ENCODE results near the gene GLI1. TPM values are rescaled to one million over a fixed set of nuclear protein-coding genes. Genes with fewer than 3 reads are reported as not detected.

Gene GLI1
- total and polyA plus RNA-seq, 2 experiments from 2014 or later = 0.79 to 7.3 TPM

DNA sequence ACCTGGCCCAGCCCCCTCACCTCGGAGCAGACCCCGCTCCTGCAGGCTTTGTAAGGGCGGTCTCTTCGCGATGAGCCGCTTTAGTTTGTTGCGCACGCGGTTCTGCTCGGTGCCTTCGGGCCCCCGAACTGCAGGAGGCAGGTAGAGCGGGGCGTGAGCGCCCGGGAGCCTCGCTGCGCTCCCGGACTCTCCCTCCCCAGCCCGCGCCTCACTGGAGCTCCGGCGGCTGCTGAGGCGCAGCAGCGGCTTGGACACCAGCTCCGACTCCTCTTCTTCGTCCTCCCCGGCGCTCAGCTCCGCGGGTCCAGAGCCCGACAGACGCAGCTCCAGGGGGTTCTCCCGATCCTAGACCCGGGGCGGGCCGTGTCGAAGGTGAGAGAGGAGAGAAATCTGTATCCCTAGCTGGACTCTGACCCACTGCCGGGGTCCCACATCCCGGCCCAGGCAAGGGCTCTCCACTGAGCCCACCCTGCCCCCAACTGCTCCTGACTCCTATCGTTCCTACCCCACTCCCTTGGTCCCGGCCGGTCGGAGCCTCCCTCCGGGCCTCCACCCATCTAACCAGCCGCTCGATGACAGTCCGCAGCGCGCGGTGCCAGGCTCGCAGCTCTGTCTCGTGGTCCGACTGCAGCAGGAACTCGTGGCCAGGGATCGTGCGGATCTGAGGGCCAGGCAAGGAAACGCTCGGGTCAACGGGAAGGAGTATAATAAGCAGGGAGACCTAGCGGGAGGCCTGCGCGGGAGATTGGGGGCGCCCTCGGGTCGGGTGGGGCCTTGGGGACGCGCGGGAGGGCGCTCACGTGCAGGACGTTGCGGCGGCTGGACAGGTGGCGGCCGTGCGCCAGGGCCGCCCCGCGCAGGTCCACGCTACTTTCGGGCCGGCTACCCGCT lies 15.9 kb downstream of the GLI1 start:
- H3K27ac ChIP-seq = no peak overlapping the region
- H3K4me3 ChIP-seq = peak overlapping the region; percentile 20
- H3K9me3 ChIP-seq (ENCODE audit: low read depth) = no peaks in the 10 kb centered on the region
- no peaks in the 10 kb centered on the region for H3K36me3 ChIP-seq
- H3K27me3 ChIP-seq = peaks cover 79% of the 10 kb centered on the region
- peak; percentile 41 to 45 for DNase-seq (ENCODE audit: low read depth in 1 of 2, low spot score in 1 of 2)
- H3K4me1 ChIP-seq (ENCODE audit: low read depth) = no peaks in the 10 kb centered on the region
- TF ChIP-seq, protein P1, sequence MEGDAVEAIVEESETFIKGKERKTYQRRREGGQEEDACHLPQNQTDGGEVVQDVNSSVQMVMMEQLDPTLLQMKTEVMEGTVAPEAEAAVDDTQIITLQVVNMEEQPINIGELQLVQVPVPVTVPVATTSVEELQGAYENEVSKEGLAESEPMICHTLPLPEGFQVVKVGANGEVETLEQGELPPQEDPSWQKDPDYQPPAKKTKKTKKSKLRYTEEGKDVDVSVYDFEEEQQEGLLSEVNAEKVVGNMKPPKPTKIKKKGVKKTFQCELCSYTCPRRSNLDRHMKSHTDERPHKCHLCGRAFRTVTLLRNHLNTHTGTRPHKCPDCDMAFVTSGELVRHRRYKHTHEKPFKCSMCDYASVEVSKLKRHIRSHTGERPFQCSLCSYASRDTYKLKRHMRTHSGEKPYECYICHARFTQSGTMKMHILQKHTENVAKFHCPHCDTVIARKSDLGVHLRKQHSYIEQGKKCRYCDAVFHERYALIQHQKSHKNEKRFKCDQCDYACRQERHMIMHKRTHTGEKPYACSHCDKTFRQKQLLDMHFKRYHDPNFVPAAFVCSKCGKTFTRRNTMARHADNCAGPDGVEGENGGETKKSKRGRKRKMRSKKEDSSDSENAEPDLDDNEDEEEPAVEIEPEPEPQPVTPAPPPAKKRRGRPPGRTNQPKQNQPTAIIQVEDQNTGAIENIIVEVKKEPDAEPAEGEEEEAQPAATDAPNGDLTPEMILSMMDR (IDR thresholded peaks at IDR 0.05; ENCODE audit: low read depth, low read length) = no peak

DNA sequence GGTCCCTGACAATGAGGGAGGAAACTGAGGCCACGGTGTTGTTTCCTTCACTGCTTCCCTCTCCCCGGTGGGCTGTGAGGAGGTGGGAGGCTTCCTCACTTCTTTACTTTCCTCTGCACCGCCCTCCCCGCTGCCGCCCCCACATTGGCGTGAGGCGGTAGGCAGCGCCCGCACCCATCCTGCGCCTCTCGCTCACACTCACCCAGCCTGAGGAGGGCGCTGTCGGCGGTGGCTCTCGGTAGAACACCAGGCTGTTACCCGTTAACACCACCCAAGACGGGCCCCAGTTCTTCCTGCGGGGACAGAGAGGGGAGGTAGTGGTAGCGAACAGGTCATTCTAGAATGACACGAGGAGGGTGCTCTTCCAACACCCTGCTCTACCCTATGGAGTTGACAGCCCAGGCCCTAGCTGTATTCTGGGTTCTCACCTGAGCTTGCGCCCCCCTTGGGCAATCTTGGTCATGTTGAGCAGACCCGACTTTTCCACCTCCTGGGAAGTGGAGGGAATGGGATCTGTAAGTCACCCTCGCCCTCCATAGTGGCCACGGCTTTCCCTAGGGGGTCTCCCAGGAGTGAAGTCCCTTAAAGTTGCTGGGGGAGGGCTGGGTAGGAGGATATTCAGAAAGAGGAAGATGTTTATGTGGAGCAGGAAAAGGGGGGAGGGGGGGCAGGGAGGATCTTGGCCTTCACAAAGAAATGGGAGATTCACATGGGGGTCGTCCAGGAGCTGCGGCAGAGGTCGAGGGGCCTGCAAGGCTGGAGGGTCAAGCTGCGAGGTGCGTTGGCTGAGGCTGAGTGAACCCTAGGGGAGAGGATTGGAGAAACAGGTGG lies 16.8 kb downstream of the GLI1 start:
- Histone ChIP-seq H3K4me3 (peak overlapping the region; percentile 20), H3K4me1 (ENCODE audit: low read depth) (no peaks in the 10 kb centered on the region), H3K9me3 (ENCODE audit: low read depth) (no peaks in the 10 kb centered on the region), H3K36me3 (no peaks in the 10 kb centered on the region), H3K27ac (no peak overlapping the region), H3K27me3 (peaks cover 82% of the 10 kb centered on the region)
- no peak for DNase-seq (ENCODE audit: low read depth in 1 of 2, low spot score in 1 of 2)
- TF ChIP-seq, protein P1 (IDR thresholded peaks at IDR 0.05; ENCODE audit: low read depth, low read length) = peak; percentile 16

DNA sequence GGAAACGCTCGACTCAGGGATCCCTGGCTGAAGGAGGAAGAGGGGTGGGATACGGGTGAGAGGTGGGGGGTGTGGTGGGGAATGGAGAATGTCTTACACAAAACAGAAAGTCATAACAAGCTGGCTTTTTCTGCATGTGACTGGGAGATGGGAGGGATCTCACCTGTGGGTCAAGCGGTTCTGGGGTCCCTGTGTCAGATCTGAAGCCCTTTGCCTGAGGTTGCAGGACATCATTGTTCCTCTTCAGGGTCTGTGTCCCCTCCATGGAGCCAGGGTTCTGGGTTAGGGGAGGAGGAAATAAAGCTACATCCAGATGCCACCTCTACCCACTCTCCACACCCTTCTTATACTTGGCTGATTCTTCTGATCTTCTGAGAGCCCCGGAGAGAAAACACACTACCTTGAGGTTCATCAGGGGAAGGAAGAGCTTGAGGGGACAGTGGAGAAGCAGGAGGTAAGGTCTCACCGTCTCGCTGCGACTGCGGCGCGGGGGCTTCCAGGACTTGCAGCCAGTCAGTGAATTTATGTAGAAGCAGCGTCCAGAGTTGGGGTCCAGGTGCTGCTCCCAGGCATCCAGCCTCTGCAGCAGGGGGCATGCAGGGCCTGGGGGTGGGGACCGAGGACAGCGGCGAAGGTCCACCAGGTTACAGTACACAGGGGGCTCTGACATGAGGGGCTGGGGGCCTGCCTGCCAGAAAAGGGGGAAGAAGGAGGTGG lies 17.6 kb downstream of the GLI1 start:
- TF ChIP-seq, protein P1 (IDR thresholded peaks at IDR 0.05; ENCODE audit: low read depth, low read length) = no peak
- Histone ChIP-seq H3K36me3 (no peaks in the 10 kb centered on the region), H3K9me3 (ENCODE audit: low read depth) (no peaks in the 10 kb centered on the region), H3K27me3 (peaks cover 76% of the 10 kb centered on the region), H3K4me1 (ENCODE audit: low read depth) (no peaks in the 10 kb centered on the region), H3K27ac (no peak overlapping the region), H3K4me3 (no peak overlapping the region)
- DNase-seq (ENCODE audit: low read depth in 1 of 2, low spot score in 1 of 2) = no peak

DNA sequence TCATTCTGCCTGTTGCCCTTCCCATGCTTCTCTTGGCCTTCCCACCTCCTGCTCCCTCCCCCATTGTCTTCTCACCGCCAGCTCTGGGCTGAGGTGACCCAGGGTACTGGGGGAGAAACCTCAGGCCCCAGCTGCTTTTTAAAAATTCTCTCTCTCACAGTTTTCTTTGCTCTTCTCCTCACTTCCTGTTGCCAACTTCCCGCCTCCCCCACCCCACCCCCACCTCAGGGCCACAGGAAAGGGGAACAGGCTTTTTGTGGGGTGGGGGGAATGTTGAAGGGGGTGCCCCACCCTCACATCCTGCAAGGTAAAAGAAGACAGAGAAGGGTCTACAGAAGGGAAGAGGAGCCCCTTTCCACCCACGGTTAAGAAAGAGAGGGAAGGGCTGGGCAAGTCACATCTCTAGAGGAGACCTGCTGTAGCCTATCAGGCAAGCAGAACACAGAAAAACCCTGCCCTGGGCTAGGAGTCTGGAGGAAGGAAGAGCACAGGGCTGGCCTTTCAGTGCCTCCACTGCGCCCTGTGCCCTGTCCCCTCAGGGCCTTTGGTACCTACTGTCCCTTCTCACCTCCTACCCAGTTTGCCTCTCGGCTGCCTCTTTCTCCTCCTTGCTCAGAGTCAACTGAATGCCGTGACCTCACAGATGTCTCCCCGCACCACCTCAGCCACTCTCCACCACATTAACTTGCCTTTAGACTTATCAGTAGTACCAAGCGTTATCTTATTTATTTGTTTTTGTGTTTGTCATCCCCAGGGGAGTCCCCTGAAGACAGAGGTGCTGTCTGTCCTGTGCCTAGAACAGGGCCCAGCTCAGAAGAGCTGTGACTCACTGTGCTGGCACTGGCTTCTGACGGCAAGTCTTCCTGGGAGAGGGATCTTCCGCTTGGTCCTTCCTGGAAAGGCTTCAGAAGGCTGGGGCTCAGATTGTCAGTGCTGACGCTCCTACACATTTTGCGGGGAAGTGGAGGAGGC lies 18.4 kb downstream of the GLI1 start:
- TF ChIP-seq, protein P1 (IDR thresholded peaks at IDR 0.05; ENCODE audit: low read depth, low read length) = no peak
- peak in 1 of 2 donors; percentile 83 for DNase-seq (ENCODE audit: low read depth in 1 of 2, low spot score in 1 of 2)
- no peak overlapping the region for H3K4me3 ChIP-seq
- no peaks in the 10 kb centered on the region for H3K9me3 ChIP-seq (ENCODE audit: low read depth)
- no peak overlapping the region for H3K27ac ChIP-seq
- H3K4me1 ChIP-seq (ENCODE audit: low read depth) = no peaks in the 10 kb centered on the region
- peaks cover 68% of the 10 kb centered on the region for H3K27me3 ChIP-seq
- no peaks in the 10 kb centered on the region for H3K36me3 ChIP-seq

Measured in cardiac muscle cell (in vitro differentiated cells and primary cell).